ENCODE measurements around the gene SDC1.

DNA sequence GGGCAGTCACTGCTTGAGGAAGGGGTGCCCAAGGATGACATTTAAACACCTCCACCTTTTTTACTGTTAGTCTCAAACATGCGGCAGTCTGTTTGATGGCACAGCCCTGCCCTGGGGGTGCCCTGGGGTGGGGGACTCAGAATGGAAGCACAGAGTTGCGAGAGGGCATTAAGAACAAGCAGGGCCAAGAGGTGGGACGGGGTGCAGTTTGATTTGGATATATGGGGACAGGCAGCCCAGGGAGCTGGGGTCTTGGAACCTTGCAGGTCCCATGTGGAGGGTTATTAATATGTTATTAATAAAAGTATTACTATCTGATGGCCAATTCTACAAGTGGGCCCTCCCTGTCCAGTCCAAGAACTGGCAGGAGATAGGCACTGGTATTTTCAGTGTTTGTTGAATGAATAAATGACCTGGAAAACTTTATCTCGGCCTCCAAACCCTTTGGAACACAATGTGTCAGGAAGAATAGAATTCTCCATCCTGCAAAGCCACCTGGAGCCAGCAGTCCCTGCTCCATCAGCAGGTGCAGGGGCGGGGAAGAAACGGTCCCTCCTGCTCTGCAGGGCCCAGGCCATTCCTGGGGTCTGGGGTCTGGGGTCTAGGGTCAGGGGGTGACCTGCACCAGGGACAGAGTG, 25.2 kb downstream of the SDC1 start:
- TF ChIP-seq, protein P1, sequence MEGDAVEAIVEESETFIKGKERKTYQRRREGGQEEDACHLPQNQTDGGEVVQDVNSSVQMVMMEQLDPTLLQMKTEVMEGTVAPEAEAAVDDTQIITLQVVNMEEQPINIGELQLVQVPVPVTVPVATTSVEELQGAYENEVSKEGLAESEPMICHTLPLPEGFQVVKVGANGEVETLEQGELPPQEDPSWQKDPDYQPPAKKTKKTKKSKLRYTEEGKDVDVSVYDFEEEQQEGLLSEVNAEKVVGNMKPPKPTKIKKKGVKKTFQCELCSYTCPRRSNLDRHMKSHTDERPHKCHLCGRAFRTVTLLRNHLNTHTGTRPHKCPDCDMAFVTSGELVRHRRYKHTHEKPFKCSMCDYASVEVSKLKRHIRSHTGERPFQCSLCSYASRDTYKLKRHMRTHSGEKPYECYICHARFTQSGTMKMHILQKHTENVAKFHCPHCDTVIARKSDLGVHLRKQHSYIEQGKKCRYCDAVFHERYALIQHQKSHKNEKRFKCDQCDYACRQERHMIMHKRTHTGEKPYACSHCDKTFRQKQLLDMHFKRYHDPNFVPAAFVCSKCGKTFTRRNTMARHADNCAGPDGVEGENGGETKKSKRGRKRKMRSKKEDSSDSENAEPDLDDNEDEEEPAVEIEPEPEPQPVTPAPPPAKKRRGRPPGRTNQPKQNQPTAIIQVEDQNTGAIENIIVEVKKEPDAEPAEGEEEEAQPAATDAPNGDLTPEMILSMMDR (conservative IDR thresholded peaks at IDR 0.05): no peak
- no peak for TF ChIP-seq ZFX (IDR thresholded peaks at IDR 0.05)

All from C4-2B (cell line).